Parathyroid adenoma (tissue), 2 donors: ENCODE results near the gene APBA1.

Experiments used
- H2AFZ ChIP-seq: fragments of 300-600 bp; sonication (generic); one replicate; pipeline ENCODE4 v1.7.0; 2017; ENCODE audit warnings: antibody characterized with exemption, mild to moderate bottlenecking
- H3K27ac ChIP-seq: fragments of 300-600 bp; sonication (generic); one replicate; pipeline ENCODE4 v1.7.0; 2017
- H3K27me3 ChIP-seq: fragments of 300-600 bp; sonication (generic); one replicate; pipeline ENCODE4 v1.7.0; 2017; ENCODE audit warnings: low read length; ENCODE audit not compliant: control insufficient read depth, insufficient read depth
- H3K36me3 ChIP-seq: fragments of 300-600 bp; sonication (generic); one replicate; pipeline ENCODE4 v1.7.0; 2017; ENCODE audit warnings: low read length; ENCODE audit not compliant: control insufficient read depth, insufficient read depth
- H3K4me1 ChIP-seq: fragments of 300-600 bp; sonication (generic); one replicate; pipeline ENCODE4 v1.7.0; 2017; ENCODE audit warnings: control low read depth
- H3K4me2 ChIP-seq: fragments of 300-600 bp; sonication (generic); one replicate; pipeline ENCODE4 v1.7.0; 2017; ENCODE audit warnings: low read length
- H3K4me3 ChIP-seq: fragments of 300-600 bp; sonication (generic); one replicate; pipeline ENCODE4 v1.7.0; 2017; ENCODE audit warnings: low read depth, low read length
- H3K79me2 ChIP-seq: fragments of 300-600 bp; sonication (generic); one replicate; pipeline ENCODE4 v1.7.0; 2017; ENCODE audit warnings: control low read depth
- H3K9ac ChIP-seq: fragments of 300-600 bp; sonication (generic); one replicate; pipeline ENCODE4 v1.7.0; 2017; ENCODE audit warnings: mild to moderate bottlenecking
- H3K9me3 ChIP-seq: fragments of 300-600 bp; sonication (generic); one replicate; pipeline ENCODE4 v1.7.0; 2017; ENCODE audit warnings: low read length; ENCODE audit not compliant: control insufficient read depth
- TF ChIP-seq, protein P1 (sequence below): fragments of 300-600 bp; sonication (generic); IDR thresholded peaks from one replicate; pipeline ENCODE4 v1.7.0; 2017; ENCODE audit warnings: antibody characterized with exemption, mild to moderate bottlenecking
- donor health status: primary hyperparathyroidism.

The APBA1 gene

DNA sequence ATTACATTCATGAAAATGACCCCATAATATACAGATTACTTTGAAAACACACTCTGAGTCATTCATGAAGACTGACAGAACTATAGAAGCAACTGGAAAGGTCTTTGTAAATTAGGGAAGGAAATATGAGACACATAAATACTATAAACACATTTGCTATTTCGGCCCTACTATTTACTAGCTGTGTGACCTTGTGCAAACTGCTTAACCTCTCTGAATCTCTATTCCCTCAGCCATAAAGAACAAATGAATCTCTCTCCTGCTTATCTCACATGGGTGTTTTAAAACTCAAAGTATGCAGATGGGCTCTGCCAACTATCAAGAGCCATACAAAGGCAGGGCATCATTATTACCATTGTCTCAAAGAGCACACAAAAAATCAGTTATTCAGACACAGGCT is 52.9 kb downstream of the APBA1 start:
- H3K4me2 ChIP-seq = no peak overlapping the region
- no peak overlapping the region for H3K9ac ChIP-seq
- H3K4me1 ChIP-seq = no peaks in the 10 kb centered on the region
- H3K27ac ChIP-seq = no peak overlapping the region
- no peaks in the 10 kb centered on the region for H3K36me3 ChIP-seq
- no peak overlapping the region for H2AFZ ChIP-seq
- TF ChIP-seq, protein P1, sequence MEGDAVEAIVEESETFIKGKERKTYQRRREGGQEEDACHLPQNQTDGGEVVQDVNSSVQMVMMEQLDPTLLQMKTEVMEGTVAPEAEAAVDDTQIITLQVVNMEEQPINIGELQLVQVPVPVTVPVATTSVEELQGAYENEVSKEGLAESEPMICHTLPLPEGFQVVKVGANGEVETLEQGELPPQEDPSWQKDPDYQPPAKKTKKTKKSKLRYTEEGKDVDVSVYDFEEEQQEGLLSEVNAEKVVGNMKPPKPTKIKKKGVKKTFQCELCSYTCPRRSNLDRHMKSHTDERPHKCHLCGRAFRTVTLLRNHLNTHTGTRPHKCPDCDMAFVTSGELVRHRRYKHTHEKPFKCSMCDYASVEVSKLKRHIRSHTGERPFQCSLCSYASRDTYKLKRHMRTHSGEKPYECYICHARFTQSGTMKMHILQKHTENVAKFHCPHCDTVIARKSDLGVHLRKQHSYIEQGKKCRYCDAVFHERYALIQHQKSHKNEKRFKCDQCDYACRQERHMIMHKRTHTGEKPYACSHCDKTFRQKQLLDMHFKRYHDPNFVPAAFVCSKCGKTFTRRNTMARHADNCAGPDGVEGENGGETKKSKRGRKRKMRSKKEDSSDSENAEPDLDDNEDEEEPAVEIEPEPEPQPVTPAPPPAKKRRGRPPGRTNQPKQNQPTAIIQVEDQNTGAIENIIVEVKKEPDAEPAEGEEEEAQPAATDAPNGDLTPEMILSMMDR = no peak
- H3K4me3 ChIP-seq = no peak overlapping the region
- no peaks in the 10 kb centered on the region for H3K27me3 ChIP-seq
- no peaks in the 10 kb centered on the region for H3K79me2 ChIP-seq
- no peaks in the 10 kb centered on the region for H3K9me3 ChIP-seq

DNA sequence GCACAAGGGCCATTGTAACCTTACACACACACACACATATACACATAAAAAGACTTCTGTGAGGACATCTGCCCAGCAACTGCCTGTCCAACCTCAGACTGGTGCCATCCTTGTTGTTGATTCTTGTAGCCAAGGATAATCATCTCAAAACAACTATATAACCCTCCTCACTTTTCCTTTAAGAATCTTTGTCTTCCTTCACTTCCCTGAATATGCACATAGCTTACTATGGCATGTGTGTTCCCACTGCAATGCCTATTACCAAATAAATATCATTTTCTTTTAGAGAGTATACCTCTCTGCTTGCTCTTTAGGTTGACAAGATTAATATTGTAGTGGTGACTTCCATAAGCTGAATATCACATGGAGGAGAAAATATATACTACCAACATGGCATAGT is 55.2 kb downstream of the APBA1 start:
- Histone ChIP-seq H3K9ac (no peak overlapping the region), H3K4me1 (no peaks in the 10 kb centered on the region), H3K4me3 (no peak overlapping the region), H3K79me2 (no peaks in the 10 kb centered on the region), H3K4me2 (no peak overlapping the region), H3K9me3 (no peaks in the 10 kb centered on the region), H2AFZ (no peak overlapping the region), H3K27me3 (no peaks in the 10 kb centered on the region), H3K36me3 (no peaks in the 10 kb centered on the region), H3K27ac (no peak overlapping the region)
- TF ChIP-seq, protein P1 = no peak

DNA sequence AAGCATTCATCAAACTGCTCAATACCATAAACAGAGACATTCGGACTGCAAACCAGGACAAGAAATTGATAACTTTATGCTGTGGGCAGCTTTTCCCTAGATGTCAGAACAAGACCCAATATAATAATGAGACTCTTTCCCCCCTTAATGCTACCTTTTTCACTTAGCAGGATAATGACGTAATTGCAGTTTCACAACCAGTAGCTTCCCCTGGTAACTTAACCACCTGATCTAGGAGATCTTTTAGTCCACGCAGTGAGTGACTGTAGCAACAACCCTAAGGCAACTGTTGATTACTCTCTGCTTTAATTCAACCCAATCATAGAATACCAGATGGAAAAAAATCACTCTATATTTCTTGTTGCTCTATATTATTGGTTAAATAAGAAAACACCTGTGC is 56.3 kb downstream of the APBA1 start:
- no peaks in the 10 kb centered on the region for H3K79me2 ChIP-seq
- H3K27me3 ChIP-seq = no peaks in the 10 kb centered on the region
- H3K9me3 ChIP-seq = no peaks in the 10 kb centered on the region
- H2AFZ ChIP-seq = no peak overlapping the region
- H3K4me3 ChIP-seq = no peak overlapping the region
- no peak overlapping the region for H3K4me2 ChIP-seq
- no peak overlapping the region for H3K27ac ChIP-seq
- TF ChIP-seq, protein P1 = no peak
- H3K36me3 ChIP-seq = no peaks in the 10 kb centered on the region
- no peak overlapping the region for H3K9ac ChIP-seq
- no peaks in the 10 kb centered on the region for H3K4me1 ChIP-seq

DNA sequence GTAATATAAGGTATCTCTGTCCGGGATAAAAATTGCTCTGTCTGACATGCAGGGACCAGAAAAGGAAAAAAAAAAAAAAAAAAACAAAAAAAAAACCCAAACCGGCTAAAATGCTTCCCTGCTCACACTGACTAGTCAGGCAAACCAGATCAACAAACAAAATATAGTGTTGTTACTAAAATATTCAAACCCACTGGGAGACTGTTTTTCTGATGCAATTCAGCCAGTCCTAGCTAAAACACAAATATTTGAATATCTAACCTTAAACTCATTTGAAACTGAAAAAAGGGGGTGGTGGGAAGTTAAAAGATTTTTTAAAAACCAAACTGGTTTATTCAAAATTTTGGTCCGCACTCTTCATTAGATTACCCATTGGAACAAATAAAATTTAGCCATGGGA is 61.0 kb downstream of the APBA1 start:
- TF ChIP-seq, protein P1 = no peak
- Histone ChIP-seq H3K27ac (no peak overlapping the region), H2AFZ (no peak overlapping the region), H3K9ac (no peak overlapping the region), H3K36me3 (no peaks in the 10 kb centered on the region), H3K27me3 (no peaks in the 10 kb centered on the region), H3K4me1 (no peaks in the 10 kb centered on the region), H3K9me3 (no peaks in the 10 kb centered on the region), H3K4me3 (no peak overlapping the region), H3K4me2 (no peak overlapping the region), H3K79me2 (no peaks in the 10 kb centered on the region)

DNA sequence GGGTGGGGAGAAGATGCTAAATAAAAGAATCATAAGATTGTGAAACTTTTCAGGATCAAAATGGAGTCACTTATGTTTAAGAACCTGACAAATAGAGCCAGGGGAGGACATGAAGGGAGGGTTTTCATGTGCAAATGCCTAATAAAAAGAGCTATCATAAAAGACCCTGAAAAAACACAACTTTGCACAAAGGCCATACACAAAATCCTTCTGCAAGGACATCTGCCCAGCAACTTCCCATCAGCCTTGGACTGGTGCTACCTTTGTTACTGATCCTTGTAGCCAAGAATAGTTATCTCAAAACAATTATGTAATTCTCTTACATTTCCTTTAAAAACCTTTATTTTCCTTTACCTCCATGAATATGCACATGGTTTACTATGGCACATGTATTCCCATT is 63.0 kb downstream of the APBA1 start:
- Histone ChIP-seq H3K4me3 (no peak overlapping the region), H3K4me2 (no peak overlapping the region), H3K9me3 (no peaks in the 10 kb centered on the region), H3K27me3 (no peaks in the 10 kb centered on the region), H3K9ac (no peak overlapping the region), H3K27ac (no peak overlapping the region), H3K79me2 (no peaks in the 10 kb centered on the region), H3K36me3 (no peaks in the 10 kb centered on the region), H2AFZ (no peak overlapping the region), H3K4me1 (no peaks in the 10 kb centered on the region)
- TF ChIP-seq, protein P1 = no peak
